Neural crest cell (in vitro differentiated cells): ENCODE data around the gene MARCKS. TPM values are rescaled to one million over a fixed set of nuclear protein-coding genes. Genes with fewer than 3 reads are reported as not detected.

Experiments
- DNase-seq: peaks from one replicate; pipeline ENCODE4 v3.0.0; 2021; ENCODE audit warnings: low read depth, mixed read lengths, low spot score
- H3K27ac Mint-ChIP-seq: one replicate; pipeline ENCODE4 v1.8.0; 2021; ENCODE audit warnings: mild to moderate bottlenecking, mixed read lengths; ENCODE audit not compliant: unreplicated experiment
- H3K27me3 Mint-ChIP-seq: 2 replicates; pipeline ENCODE4 v1.8.0; 2021; ENCODE audit warnings: low read depth, mild to moderate bottlenecking, mixed read lengths
- H3K36me3 Mint-ChIP-seq: 2 replicates; pipeline ENCODE4 v1.8.0; 2021; ENCODE audit warnings: low read depth, mild to moderate bottlenecking, mixed read lengths
- H3K4me1 Mint-ChIP-seq: 2 replicates; pipeline ENCODE4 v1.8.0; 2021; ENCODE audit warnings: mixed read lengths
- H3K4me3 Mint-ChIP-seq: one replicate; pipeline ENCODE4 v1.8.0; 2021; ENCODE audit warnings: mild to moderate bottlenecking, mixed read lengths
- H3K9me3 Mint-ChIP-seq: 2 replicates; pipeline ENCODE4 v1.8.0; 2021; ENCODE audit warnings: mixed read lengths
- total RNA-seq: library from RNA; stranded (reverse); gene quantifications from 2 replicates; pipeline ENCODE4 v1.2.1, GENCODE V29; 2021
- TF ChIP-seq, protein P1 (sequence below): fragments of 200-600 bp; sonication (generic); conservative IDR thresholded peaks from 2 replicates; pipeline ENCODE4 v1.5.0; 2021; ENCODE audit warnings: antibody characterized with exemption, mild to moderate bottlenecking

MARCKS gene
- total RNA-seq, 1 donor from 2014 or later = 376 TPM

DNA sequence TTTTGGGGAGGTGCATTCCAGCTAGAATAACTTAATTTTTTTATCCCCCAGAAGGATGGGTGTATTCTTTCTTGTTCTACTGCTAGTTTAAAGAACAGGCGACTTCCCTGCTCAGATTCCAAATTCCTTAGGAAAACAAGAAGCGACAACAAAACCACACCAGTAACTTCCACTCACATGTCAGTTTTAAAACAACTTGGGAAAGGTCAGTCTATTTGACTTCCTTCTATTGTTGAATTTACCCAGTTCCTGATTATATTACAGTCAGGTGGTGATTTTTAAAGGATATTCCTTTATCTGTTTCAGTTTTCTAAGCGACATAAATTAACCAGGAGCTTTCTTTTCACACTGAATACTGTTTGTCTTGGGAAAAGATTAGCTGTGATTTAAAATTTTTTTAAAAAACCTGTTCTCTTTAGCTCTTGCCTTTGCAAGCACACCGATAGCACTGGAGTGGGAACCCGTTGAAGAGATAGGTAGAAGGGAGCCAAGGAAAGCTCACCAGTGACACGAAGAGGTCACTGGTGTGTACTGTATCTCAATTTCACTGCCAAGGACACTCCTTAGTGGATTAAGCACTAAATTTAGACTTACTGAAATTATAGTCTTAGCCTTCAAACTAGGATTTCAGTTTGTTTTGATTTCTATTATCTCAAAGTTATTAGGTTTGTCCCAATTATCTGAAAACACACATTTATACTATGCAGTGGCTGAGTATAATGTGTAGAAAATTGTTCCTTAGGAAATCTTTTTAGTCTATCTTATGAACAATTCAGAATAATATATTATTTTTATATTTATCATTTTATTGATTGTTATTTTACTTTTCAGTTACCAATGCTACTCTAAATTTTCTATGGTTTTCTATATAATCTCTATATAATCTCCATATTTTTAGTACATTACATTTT, 22.3 kb downstream of the MARCKS start:
- Mint-ChIP-seq H3K4me3 (no peak overlapping the region), H3K27me3 (no peaks in the 10 kb centered on the region), H3K9me3 (no peaks in the 10 kb centered on the region), H3K4me1 (peaks cover 27% of the 10 kb centered on the region), H3K36me3 (no peaks in the 10 kb centered on the region), H3K27ac (no peak overlapping the region)
- DNase-seq = peak; percentile 30
- TF ChIP-seq, protein P1, sequence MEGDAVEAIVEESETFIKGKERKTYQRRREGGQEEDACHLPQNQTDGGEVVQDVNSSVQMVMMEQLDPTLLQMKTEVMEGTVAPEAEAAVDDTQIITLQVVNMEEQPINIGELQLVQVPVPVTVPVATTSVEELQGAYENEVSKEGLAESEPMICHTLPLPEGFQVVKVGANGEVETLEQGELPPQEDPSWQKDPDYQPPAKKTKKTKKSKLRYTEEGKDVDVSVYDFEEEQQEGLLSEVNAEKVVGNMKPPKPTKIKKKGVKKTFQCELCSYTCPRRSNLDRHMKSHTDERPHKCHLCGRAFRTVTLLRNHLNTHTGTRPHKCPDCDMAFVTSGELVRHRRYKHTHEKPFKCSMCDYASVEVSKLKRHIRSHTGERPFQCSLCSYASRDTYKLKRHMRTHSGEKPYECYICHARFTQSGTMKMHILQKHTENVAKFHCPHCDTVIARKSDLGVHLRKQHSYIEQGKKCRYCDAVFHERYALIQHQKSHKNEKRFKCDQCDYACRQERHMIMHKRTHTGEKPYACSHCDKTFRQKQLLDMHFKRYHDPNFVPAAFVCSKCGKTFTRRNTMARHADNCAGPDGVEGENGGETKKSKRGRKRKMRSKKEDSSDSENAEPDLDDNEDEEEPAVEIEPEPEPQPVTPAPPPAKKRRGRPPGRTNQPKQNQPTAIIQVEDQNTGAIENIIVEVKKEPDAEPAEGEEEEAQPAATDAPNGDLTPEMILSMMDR = peak; percentile 88

DNA sequence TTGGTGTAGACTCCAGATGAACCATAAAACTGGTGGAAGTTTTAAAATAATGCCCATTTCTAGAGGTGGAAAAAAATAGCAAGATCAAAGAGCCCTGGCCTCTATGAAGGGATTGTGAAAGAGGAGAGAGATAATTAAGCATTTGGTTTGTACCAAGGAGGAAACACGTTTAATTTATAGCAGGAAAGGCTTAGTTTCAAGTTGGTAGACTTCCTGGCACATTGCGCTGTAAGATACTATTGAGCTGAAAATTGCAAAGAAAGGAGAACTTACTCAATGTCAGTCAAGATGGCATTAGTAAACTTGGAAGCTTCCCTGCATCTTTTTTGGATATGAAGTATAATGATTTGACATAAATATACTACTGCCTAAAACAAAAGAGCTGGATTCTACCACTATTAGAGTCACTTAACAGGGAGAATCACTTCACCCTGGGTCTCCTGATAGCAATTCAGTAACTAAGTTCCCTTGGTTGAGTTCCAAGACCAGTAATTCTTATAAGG, 24.4 kb downstream of the MARCKS start:
- TF ChIP-seq, protein P1 = no peak
- no peaks in the 10 kb centered on the region for H3K9me3 Mint-ChIP-seq
- no peak for DNase-seq
- H3K36me3 Mint-ChIP-seq = no peaks in the 10 kb centered on the region
- H3K27ac Mint-ChIP-seq = no peak overlapping the region
- no peaks in the 10 kb centered on the region for H3K27me3 Mint-ChIP-seq
- H3K4me1 Mint-ChIP-seq = peaks cover 17% of the 10 kb centered on the region
- no peak overlapping the region for H3K4me3 Mint-ChIP-seq

DNA sequence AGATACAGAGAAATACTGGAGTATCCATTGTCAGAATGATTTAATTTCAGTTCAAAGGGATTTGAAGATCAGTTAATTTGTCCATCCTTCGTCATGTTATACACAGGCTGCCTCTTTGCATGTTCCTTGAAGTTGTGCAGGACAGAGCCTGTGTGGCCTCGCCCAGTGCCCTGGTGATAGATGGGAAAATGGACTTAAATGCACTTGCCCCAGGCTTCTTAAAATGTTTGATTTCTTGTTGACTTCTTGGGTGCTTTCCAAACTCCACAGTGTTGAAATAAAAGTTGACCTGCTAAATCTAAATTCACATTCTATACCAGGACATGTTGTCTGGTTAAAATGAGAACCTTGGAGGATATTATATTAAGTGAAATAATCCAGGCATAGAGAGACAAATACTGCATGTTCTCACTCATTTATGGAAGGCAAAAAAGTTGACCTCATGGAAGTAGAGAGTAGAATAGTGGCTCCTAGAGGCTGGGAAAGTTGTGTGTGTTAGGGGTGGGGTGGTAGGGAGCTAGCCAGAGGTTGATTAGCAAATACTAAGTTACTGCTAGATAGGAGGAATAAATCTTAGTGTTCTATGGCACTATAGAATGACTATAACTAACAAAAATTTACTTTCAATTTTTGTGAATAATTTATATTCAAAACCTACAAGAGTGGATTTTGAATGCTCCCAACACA, 25.3 kb downstream of the MARCKS start:
- DNase-seq = no peak
- Mint-ChIP-seq H3K36me3 (no peaks in the 10 kb centered on the region), H3K9me3 (no peaks in the 10 kb centered on the region), H3K27ac (no peak overlapping the region), H3K4me1 (peaks cover 17% of the 10 kb centered on the region), H3K4me3 (no peak overlapping the region), H3K27me3 (no peaks in the 10 kb centered on the region)
- TF ChIP-seq, protein P1 = no peak

DNA sequence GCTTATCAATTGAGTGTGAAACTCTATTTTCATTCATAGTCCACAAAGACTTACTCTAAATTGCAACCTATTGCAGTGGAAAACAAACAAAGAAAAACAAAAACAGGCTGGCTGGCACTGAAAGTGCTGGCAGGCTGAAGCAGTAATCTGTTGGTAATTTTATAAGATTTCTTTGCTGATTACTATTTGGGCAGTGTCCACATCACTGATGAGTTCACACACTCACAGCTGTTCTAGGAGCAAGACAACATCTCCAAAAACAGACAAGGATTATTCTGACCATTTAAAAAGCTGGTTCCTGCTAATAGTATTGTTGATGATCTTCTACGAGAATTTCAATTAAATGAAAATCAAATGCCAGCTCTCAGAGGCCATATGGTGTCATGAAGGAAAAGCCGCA, 26.9 kb downstream of the MARCKS start:
- Mint-ChIP-seq H3K27ac (no peak overlapping the region), H3K4me3 (no peak overlapping the region)

DNA sequence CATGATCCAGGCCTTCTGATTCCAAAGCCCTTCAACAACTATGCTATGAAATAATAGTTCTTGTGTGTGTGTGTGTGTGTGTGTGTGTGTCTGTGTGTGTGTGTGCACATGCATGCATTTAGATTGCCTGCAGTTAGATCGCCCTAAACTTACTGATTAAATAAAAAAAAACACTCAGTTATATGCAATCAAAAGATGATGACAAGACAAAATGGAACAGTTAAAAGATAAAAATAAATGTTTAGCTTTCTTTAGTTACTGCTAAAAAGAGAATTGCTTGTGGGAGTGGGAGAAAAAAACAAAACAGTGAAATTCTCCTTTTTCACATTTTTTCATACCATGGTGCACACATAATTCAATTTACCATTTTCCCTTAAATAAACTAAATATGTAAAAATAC, 29.4 kb downstream of the MARCKS start:
- peaks cover 2% of the 10 kb centered on the region for H3K9me3 Mint-ChIP-seq
- no peaks in the 10 kb centered on the region for H3K4me1 Mint-ChIP-seq
- H3K27ac Mint-ChIP-seq = no peak overlapping the region
- TF ChIP-seq, protein P1 = no peak
- no peak for DNase-seq
- H3K27me3 Mint-ChIP-seq = no peaks in the 10 kb centered on the region
- no peak overlapping the region for H3K4me3 Mint-ChIP-seq
- H3K36me3 Mint-ChIP-seq = no peaks in the 10 kb centered on the region

More for the DNA sequence above, 26.9 kb downstream of the MARCKS start:
- H3K36me3 Mint-ChIP-seq = no peaks in the 10 kb centered on the region
- no peaks in the 10 kb centered on the region for H3K9me3 Mint-ChIP-seq
- H3K4me1 Mint-ChIP-seq = peaks cover 7% of the 10 kb centered on the region
- no peak for DNase-seq
- H3K27me3 Mint-ChIP-seq = no peaks in the 10 kb centered on the region
- TF ChIP-seq, protein P1 = no peak
